ENCODE data around the gene PCNT. TPM values are rescaled to one million over a fixed set of nuclear protein-coding genes. Genes with fewer than 3 reads are reported as not detected.

Gene PCNT
- total RNA-seq, 2 experiments from 2014 or later = 54.4 to 55.5 TPM

GRCh38 chr21:46480466-46480865, 156.5 kb downstream of the PCNT start:
- intact Hi-C loops (cut with DNase I, micrococcal nuclease) = no loop called here
- Histone ChIP-seq H3K36me3 (ENCODE audit: insufficient read depth, low read length) (peaks cover 27% of the 10 kb centered on the region), H3K4me1 (ENCODE audit: insufficient read depth, low read length) (peaks cover 8% of the 10 kb centered on the region), H3K9me3 (ENCODE audit: control insufficient read depth in 1 of 2, insufficient read depth in 1 of 2, low read length in 2 of 2) (no peaks in the 10 kb centered on the region), H3K4me3 (ENCODE audit: low read length) (no peak overlapping the region), H3K27me3 (ENCODE audit: control insufficient read depth in 1 of 2, insufficient read depth in 2 of 2, low read length in 2 of 2) (no peaks in the 10 kb centered on the region), H3K27ac (ENCODE audit: low read depth in 1 of 2, low read length in 2 of 2) (no peak overlapping the region)
- DNase-seq (no peak), ATAC-seq (ENCODE audit: poor library complexity) (no peak)
- Mint-ChIP-seq H3K27me3 (no peaks in the 10 kb centered on the region), H3K27ac (no peak overlapping the region), H3K36me3 (ENCODE audit: low read depth) (peaks cover 76% of the 10 kb centered on the region), H3K9me3 (no peaks in the 10 kb centered on the region), H3K4me3 (no peak overlapping the region), H3K4me1 (ENCODE audit: low read depth) (peaks cover 36% of the 10 kb centered on the region)
- ChIA-PET POLR2A (no interaction called here), CTCF (no interaction called here)
- TF ChIP-seq, protein P1, sequence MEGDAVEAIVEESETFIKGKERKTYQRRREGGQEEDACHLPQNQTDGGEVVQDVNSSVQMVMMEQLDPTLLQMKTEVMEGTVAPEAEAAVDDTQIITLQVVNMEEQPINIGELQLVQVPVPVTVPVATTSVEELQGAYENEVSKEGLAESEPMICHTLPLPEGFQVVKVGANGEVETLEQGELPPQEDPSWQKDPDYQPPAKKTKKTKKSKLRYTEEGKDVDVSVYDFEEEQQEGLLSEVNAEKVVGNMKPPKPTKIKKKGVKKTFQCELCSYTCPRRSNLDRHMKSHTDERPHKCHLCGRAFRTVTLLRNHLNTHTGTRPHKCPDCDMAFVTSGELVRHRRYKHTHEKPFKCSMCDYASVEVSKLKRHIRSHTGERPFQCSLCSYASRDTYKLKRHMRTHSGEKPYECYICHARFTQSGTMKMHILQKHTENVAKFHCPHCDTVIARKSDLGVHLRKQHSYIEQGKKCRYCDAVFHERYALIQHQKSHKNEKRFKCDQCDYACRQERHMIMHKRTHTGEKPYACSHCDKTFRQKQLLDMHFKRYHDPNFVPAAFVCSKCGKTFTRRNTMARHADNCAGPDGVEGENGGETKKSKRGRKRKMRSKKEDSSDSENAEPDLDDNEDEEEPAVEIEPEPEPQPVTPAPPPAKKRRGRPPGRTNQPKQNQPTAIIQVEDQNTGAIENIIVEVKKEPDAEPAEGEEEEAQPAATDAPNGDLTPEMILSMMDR (IDR thresholded peaks at IDR 0.05) = no peak

DNA sequence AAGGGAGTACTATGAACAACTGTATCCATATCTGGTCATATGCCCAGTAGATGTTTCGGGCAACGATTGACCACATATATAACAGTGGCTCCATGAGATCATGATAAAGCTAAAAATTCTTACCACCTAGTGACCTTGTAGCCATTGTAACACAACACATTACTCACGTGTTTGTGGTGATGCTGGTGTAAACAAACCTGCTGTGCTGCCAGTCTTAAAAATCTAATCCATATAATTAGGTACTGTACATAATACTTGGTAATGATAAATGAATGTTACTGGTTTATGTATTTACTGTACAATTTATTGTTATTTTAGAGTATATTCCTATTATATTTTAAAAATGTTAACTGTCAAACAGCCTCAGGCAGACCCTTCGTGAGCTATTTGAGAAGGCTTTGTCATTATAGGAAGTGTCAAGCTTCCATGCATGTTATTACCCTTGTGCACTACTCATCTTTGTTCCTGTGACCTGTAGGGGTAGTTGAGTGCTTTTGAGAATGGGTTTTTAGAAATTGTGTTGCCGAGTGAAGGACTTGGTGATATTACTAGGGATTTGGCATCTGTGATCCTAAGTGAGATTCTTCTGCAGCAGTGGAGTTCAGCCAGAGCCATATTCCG, 158.4 kb downstream of the PCNT start:
- H3K4me3 ChIP-seq (ENCODE audit: low read length) = no peak overlapping the region
- H3K4me3 Mint-ChIP-seq = no peak overlapping the region
- ATAC-seq (ENCODE audit: poor library complexity) (no peak), DNase-seq (no peak)
- POLR2A ChIA-PET = no interaction called here
- CTCF ChIA-PET = no interaction called here
- no peaks in the 10 kb centered on the region for H3K9me3 Mint-ChIP-seq
- TF ChIP-seq, protein P1 (IDR thresholded peaks at IDR 0.05) = no peak
- H3K36me3 Mint-ChIP-seq (ENCODE audit: low read depth) = peaks cover 79% of the 10 kb centered on the region
- H3K9me3 ChIP-seq (ENCODE audit: control insufficient read depth in 1 of 2, insufficient read depth in 1 of 2, low read length in 2 of 2) = no peaks in the 10 kb centered on the region
- intact Hi-C loops (cut with DNase I, micrococcal nuclease) = no loop called here
- peaks cover 36% of the 10 kb centered on the region for H3K36me3 ChIP-seq (ENCODE audit: insufficient read depth, low read length)
- H3K27ac Mint-ChIP-seq = no peak overlapping the region
- peaks cover 37% of the 10 kb centered on the region for H3K4me1 Mint-ChIP-seq (ENCODE audit: low read depth)
- H3K27me3 ChIP-seq (ENCODE audit: control insufficient read depth in 1 of 2, insufficient read depth in 2 of 2, low read length in 2 of 2) = no peaks in the 10 kb centered on the region
- H3K4me1 ChIP-seq (ENCODE audit: insufficient read depth, low read length) = peaks cover 8% of the 10 kb centered on the region
- H3K27ac ChIP-seq (ENCODE audit: low read depth in 1 of 2, low read length in 2 of 2) = no peak overlapping the region
- no peaks in the 10 kb centered on the region for H3K27me3 Mint-ChIP-seq

GRCh38 chr21:46482846-46483231, 158.9 kb downstream of the PCNT start:
- intact Hi-C loops (cut with DNase I, micrococcal nuclease) = no loop called here

More at GRCh38 chr21:46482846-46483231, 158.9 kb downstream of the PCNT start:
- no peak for ATAC-seq (ENCODE audit: poor library complexity)
- Histone ChIP-seq H3K4me3 (ENCODE audit: low read length) (no peak overlapping the region), H3K27me3 (ENCODE audit: control insufficient read depth in 1 of 2, insufficient read depth in 2 of 2, low read length in 2 of 2) (no peaks in the 10 kb centered on the region), H3K36me3 (ENCODE audit: insufficient read depth, low read length) (peaks cover 37% of the 10 kb centered on the region), H3K27ac (ENCODE audit: low read depth in 1 of 2, low read length in 2 of 2) (no peak overlapping the region), H3K9me3 (ENCODE audit: control insufficient read depth in 1 of 2, insufficient read depth in 1 of 2, low read length in 2 of 2) (no peaks in the 10 kb centered on the region), H3K4me1 (ENCODE audit: insufficient read depth, low read length) (peaks cover 8% of the 10 kb centered on the region)
- TF ChIP-seq, protein P1 (IDR thresholded peaks at IDR 0.05) = no peak
- H3K27ac Mint-ChIP-seq = peak overlapping the region; percentile 43
- no peak for DNase-seq
- H3K4me1 Mint-ChIP-seq (ENCODE audit: low read depth) = peaks cover 37% of the 10 kb centered on the region
- H3K4me3 Mint-ChIP-seq = no peak overlapping the region
- CTCF ChIA-PET = no interaction called here
- no peaks in the 10 kb centered on the region for H3K27me3 Mint-ChIP-seq
- no peaks in the 10 kb centered on the region for H3K9me3 Mint-ChIP-seq
- POLR2A ChIA-PET = no interaction called here
- H3K36me3 Mint-ChIP-seq (ENCODE audit: low read depth) = peaks cover 78% of the 10 kb centered on the region
